ENCODE data around the gene KIAA1328.

Gene KIAA1328

GRCh38 chr18:37219257-37219656, 390.3 kb downstream of the KIAA1328 start:
- no peak for DNase-seq (ENCODE audit: low spot score)

GRCh38 chr18:37222354-37222998, 393.5 kb downstream of the KIAA1328 start:
- no peak for DNase-seq (ENCODE audit: low spot score)

GRCh38 chr18:37222999-37223378, 394.1 kb downstream of the KIAA1328 start:
- no peak for DNase-seq (ENCODE audit: low spot score)

GRCh38 chr18:37225279-37225678, 396.4 kb downstream of the KIAA1328 start:
- DNase-seq (ENCODE audit: low spot score) = no peak

- DNase-seq (ENCODE audit: low spot score) = no peak
These were observed 401.8 kb downstream of the KIAA1328 start for GRCh38 chr18:37230768-37231167.

GRCh38 chr18:37231251-37231650, 402.3 kb downstream of the KIAA1328 start:
- DNase-seq (ENCODE audit: low spot score) = no peak

GRCh38 chr18:37235583-37235982, 406.7 kb downstream of the KIAA1328 start:
- no peak for DNase-seq (ENCODE audit: low spot score)

GRCh38 chr18:37238282-37239108, 409.6 kb downstream of the KIAA1328 start:
- no peak for DNase-seq (ENCODE audit: low spot score)

- no peak for DNase-seq (ENCODE audit: low spot score)
These were observed 413.2 kb downstream of the KIAA1328 start for GRCh38 chr18:37242091-37242490.

GRCh38 chr18:37242826-37243560, 414.1 kb downstream of the KIAA1328 start:
- DNase-seq (ENCODE audit: low spot score) = no peak

GRCh38 chr18:37243741-37244140, 414.8 kb downstream of the KIAA1328 start:
- DNase-seq (ENCODE audit: low spot score) = no peak

GRCh38 chr18:37244618-37245017, 415.7 kb downstream of the KIAA1328 start:
- no peak for DNase-seq (ENCODE audit: low spot score)

GRCh38 chr18:37246779-37247340, 417.9 kb downstream of the KIAA1328 start:
- DNase-seq (ENCODE audit: low spot score) = no peak

- no peak for DNase-seq (ENCODE audit: low spot score)
These were observed 418.7 kb downstream of the KIAA1328 start for GRCh38 chr18:37247497-37248161.

- DNase-seq (ENCODE audit: low spot score) = no peak
These were observed 419.4 kb downstream of the KIAA1328 start for GRCh38 chr18:37248281-37248680.

- no peak for DNase-seq (ENCODE audit: low spot score)
These were observed 420.4 kb downstream of the KIAA1328 start for GRCh38 chr18:37249171-37249886.

GRCh38 chr18:37249895-37250618, 421.1 kb downstream of the KIAA1328 start:
- no peak for DNase-seq (ENCODE audit: low spot score)

GRCh38 chr18:37251679-37252078, 422.8 kb downstream of the KIAA1328 start:
- no peak for DNase-seq (ENCODE audit: low spot score)

- DNase-seq (ENCODE audit: low spot score) = no peak
These were observed 423.4 kb downstream of the KIAA1328 start for GRCh38 chr18:37252342-37252741.

- DNase-seq (ENCODE audit: low spot score) = no peak
These were observed 424.0 kb downstream of the KIAA1328 start for GRCh38 chr18:37252854-37253393.
